Medulla oblongata (tissue), 1 donor: ENCODE results near the gene CFAP61.

Source experiments
- DNase-seq: peaks from one replicate; pipeline ENCODE4 v3.0.0-alpha.2; 2015; ENCODE audit errors: extremely low spot score

Gene CFAP61

DNA sequence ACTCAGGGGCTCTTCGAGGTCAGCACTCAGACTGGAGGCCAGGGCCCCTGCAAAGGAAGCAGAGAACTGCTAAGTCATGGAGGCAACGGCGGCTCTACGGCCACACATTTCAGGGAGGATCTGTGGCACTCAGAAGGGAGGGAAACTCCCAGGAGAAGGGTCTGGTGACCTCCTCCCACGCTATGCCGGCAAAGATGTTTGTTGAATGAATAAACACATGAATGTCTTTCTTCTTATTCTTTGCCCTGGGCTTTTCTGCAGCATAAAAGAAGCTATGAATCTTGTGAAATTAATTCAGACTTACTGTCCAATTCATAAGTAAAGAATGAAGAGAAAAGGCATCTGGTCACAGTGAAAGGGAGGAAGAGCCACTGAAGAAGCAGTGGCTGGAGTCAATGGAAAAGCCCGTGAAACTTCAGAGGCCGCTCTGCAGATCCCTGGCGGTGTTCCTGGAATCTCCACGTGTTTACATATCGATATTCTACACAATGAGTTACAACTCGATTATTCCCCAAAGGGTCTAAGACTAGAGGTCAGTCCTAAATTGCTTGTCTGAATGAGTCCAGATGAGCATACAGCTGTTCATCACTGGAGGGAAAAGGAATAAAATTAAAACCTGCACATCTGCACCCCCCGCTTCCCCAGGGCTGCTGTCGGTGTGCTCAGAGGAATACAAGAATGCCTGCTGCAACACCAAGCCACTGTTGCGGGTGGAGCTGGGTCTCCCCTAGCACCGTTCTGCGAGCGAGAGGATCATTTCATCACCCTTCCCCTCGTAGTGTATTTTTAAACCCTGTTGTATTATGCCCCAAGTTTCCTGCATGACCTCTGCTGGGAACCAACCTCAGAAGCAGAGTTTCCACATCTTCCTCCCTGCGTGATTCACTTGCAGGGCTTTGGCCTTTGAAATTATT lies 341.1 kb downstream of the CFAP61 start:
- DNase-seq = no peak

DNA sequence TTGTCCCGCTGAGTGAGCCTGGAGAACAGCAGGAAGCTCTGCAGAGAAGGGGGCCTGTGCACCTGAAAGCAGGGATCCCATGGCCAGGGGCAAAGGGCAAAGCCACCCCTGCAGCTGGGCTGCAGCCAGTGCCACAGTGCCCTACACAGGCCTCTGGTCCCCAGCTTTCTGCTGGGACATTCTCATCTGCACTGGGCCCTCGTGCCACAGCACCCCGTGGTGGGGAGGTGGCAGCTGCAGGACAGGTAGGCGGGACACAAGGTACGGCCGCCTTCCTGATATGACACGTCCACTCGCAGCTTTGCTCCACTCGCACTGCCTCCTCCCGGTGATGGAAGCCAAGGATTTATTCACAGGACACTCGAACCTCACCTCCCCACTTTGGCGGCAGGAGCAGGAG lies 342.8 kb downstream of the CFAP61 start:
- DNase-seq = no peak

DNA sequence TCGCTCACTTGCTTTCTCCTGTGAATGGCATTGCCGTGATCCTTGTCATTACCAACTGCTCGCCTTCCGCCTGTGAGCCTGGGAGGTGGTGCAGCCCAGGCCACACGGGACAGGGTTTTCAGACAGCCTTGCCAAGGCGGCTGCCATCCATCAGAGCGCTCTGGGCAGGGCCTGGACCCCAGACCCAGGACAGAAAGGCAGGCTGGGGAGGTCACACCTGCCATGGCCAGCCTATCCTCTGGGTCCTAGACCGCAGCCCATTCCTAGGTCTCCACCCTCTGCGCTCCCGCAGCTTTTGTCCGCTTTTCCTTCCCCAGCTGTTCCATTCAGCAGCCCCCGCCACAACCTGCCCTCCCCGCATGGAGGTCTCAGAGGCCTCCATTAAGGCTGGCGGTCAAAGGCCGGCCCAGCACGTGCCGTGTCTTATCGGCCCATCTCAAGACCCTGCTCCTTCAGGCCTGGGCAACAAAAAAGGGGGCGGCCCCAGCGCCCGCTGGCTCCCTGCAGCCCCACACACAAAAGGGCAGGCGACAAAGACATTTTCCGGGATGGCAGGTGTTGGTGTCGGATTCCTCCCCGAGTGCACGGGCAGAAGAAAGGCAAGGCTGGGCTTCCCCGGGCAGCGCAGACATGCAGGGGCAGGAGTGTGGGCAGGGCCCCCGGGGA lies 343.7 kb downstream of the CFAP61 start:
- DNase-seq = no peak

GRCh38 chr20:20396794-20397193 lies 344.5 kb downstream of the CFAP61 start:
- no peak for DNase-seq

DNA sequence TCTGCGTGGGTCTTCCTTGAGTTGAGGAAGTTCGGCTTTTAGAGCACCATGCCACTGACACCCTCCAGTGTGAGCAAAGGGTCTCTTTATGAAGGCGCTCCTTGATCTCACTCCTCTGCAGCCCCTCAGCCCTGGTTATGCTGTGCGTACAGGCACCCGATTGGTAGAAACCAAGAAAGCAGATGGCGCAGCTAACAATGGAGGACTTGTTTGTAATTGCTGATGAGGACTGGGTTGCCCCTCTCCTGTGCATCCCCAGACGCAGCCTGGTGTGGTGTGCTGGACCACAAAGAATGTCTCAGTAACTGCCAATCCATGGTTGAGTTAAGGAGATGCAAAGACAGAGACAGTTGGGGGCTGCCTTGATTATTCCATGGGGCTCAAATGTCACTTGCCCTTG lies 345.8 kb downstream of the CFAP61 start:
- no peak for DNase-seq

GRCh38 chr20:20399531-20400500 lies 347.5 kb downstream of the CFAP61 start:
- DNase-seq = no peak

- DNase-seq = no peak
Measured at GRCh38 chr20:20401991-20402390, 349.7 kb downstream of the CFAP61 start.

DNA sequence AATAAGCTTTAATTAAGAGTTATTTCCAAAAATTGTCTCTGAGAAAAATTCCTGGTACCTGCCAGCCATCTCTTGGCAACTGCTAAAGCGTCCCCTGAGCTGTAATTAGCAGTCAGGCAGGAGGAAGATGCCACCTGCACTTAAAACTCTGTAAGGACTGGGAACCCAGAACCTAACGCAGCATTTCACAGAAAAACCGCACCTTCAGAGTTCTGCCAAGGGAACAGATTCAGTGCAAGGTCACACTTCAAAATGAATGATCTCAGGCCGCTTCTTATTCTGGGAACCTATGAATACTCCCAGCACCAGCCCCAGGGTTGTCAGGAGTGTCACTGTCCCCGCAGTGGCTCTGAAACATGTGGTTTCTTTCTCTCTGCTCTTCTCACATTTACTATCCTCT lies 352.3 kb downstream of the CFAP61 start:
- DNase-seq = no peak

- no peak for DNase-seq
Measured at GRCh38 chr20:20405623-20406022, 353.3 kb downstream of the CFAP61 start.

GRCh38 chr20:20406306-20406705 lies 354.0 kb downstream of the CFAP61 start:
- DNase-seq = no peak

DNA sequence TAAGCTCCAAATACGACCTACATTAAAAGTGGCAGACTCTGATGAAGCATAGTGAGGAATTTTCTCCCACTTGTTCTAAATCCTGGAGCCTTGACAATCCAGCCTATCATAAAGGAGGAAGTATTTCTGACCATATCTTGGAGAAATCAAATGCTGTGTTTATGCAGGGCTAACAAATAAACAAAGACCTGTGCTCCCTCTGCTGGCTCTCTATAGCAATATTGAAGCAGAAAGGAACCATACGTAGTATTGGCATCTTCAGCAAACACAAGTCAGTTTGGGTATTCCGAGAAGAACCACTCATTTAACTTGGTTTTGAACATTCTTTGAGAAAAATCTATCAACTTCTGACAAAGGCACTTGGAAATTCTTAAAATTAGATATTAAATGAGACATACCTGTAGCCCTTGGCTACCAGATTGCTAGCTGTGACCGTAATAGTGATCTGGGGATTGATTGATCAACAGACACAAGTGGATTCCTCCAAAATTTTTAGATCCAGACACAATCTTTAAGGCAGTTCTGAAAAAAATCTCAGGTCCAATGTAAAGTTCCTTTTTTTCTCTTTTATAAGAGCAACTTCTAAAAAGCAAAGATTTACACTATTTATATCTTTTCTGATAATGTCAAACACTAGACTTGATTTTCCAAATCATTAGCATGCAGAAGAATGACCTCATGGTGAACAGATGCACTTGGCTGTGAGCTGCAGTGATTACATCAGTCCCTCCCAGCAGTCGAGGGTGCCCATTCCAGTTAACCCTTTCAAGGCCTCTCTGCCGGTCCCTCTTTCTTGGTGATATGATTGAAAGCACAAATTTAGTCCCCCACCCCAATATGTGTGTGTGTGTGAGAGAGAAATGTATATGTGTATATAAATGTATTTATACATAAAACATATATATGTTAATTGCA lies 355.8 kb downstream of the CFAP61 start:
- DNase-seq = peak; percentile 45

DNA sequence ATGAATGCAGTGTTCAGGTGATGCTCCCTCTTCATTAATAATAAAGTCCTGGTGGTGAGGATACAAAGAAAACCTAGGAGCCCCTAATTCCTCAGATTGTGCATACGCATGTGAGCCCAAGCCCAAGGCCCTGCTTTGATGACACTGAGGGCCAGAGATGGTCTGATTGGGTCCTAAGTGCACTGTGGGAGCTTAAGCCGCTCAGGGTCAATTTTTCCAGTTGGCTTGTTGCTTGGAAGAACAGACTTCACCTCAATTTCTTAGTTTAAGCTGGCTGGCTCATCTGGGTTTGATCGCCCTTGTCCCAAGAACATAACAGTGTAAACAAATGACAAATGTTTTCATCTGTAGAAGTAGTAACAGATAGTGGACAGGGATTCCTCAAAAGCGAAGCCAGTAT lies 357.0 kb downstream of the CFAP61 start:
- no peak for DNase-seq
